PC-9 (cell line): ENCODE results near the gene C1orf167.

Experiments
- EZH2 ChIP-seq: fragments of 200-600 bp; sonication (generic); IDR thresholded peaks from 2 replicates; pipeline ENCODE4 v1.8.0; 2017; ENCODE audit warnings: antibody characterized with exemption, low read depth
- TF ChIP-seq, protein P1 (sequence below): fragments of 200-600 bp; sonication (generic); conservative IDR thresholded peaks from 2 replicates; pipeline ENCODE4 v1.6.1; 2017; ENCODE audit warnings: mixed run types, antibody characterized with exemption, mild to moderate bottlenecking, moderate library complexity

- TF ChIP-seq, protein P1, sequence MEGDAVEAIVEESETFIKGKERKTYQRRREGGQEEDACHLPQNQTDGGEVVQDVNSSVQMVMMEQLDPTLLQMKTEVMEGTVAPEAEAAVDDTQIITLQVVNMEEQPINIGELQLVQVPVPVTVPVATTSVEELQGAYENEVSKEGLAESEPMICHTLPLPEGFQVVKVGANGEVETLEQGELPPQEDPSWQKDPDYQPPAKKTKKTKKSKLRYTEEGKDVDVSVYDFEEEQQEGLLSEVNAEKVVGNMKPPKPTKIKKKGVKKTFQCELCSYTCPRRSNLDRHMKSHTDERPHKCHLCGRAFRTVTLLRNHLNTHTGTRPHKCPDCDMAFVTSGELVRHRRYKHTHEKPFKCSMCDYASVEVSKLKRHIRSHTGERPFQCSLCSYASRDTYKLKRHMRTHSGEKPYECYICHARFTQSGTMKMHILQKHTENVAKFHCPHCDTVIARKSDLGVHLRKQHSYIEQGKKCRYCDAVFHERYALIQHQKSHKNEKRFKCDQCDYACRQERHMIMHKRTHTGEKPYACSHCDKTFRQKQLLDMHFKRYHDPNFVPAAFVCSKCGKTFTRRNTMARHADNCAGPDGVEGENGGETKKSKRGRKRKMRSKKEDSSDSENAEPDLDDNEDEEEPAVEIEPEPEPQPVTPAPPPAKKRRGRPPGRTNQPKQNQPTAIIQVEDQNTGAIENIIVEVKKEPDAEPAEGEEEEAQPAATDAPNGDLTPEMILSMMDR, result no peak
- TF ChIP-seq EZH2, result no peak
These were observed 40.6 kb downstream of the C1orf167 start for GRCh38 chr1:11802616-11802972.
